ENCODE data around the gene EPHX1. TPM values are rescaled to one million over a fixed set of nuclear protein-coding genes. Genes with fewer than 3 reads are reported as not detected.
"Not testable (repeated sequence)": the region's sequence is repeated elsewhere in the genome, so short reads cannot be mapped to it uniquely, and the experiment has no call there.

EPHX1 gene
- total and polyA plus RNA-seq, 9 donors = 17.5 to 43.2 (median 37.9) TPM

DNA sequence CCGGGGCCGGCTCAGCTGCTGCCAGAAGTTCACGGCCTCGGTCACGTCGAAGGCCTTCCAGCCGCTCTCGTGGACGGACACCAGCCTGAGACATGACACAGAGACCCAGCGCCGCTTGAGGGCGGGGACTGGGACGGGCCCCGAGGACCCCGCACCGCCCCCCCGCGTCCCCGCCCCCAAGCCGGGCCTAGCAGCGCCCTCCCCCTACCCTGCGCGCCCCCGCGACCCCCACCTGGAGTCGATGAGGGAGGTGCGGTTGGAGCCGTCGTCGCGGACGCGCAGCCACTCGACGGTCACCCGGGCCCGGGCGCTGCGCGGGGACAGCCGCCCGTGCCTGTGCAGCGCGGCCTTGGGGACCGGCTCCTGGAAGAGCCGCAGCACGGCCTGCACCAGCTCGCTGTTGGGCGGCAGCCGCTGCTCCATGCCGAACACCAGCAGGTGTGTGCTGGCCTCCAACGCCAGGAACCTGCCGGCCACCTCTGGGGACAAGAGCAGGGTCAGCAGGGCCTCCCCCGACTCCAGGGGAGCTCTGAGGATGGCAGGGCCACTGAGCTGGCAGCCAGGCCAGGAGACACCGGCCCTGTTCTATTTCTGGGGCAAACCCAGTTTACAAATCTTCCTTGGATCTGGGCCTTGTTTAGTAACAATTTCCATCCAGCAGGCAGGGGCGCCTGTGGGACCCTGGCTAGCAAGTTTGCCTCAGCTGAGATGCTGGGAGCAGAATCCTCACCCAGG is 77.8 kb downstream of the EPHX1 start:
- not testable (repeated sequence) for DNase-seq
- 34% methylated on average over 6 of the region's 56 CpGs for WGBS (ENCODE audit: insufficient coverage)

DNA sequence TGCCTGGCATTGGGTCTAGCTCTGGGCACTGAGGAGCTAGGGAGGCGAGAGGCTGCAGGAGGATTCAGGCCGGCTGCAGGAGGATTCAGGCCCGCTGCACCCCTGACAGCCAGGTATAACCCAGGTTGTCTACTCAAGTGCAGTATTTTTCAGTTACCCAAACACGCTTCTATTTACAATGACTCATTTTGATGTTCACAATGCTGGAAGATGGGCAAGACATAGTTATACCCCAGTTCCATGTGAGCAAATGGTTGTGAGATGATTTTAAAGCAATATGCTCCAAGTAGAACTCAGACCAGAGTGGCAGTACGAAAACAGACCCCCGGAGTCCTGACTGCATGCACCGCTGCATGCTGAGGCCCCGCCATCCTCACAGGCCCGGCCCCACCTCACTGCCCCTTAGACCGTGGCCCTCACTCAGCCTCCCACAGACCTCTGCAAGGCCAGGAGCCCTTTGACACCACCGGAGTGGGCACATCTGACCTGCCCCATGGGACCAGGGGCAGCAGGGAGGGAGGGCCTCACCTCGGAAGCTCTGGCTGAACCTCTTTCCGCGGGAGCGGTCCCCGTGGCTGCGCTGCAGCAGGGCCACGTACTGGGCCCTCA is 78.5 kb downstream of the EPHX1 start:
- DNase-seq = no peak
- 73% methylated on average over 16 of the region's 18 CpGs for WGBS (ENCODE audit: insufficient coverage)
- H3K27ac ChIP-seq (ENCODE audit: low read length) = no peak overlapping the region
- no peaks in the 10 kb centered on the region for H3K9me3 ChIP-seq (replicated peaks; ENCODE audit: control insufficient read depth, low read depth, low read length)
- no peaks in the 10 kb centered on the region for H3K36me3 ChIP-seq (ENCODE audit: control insufficient read depth, insufficient read depth, low read length)
- H3K27me3 ChIP-seq (ENCODE audit: control insufficient read depth, insufficient read depth, low read length) = no peaks in the 10 kb centered on the region
- peaks cover 21% of the 10 kb centered on the region for H3K4me1 ChIP-seq (ENCODE audit: control insufficient read depth, insufficient read depth, low read length)
- H3K4me3 ChIP-seq (ENCODE audit: low read length) = no peak overlapping the region

More for the DNA sequence above, 77.8 kb downstream of the EPHX1 start:
- H3K4me1 ChIP-seq (ENCODE audit: control insufficient read depth, insufficient read depth, low read length) = peaks cover 25% of the 10 kb centered on the region
- not testable (repeated sequence) for H3K9me3 ChIP-seq (replicated peaks; ENCODE audit: control insufficient read depth, low read depth, low read length); H3K27ac ChIP-seq (ENCODE audit: low read length); H3K36me3 ChIP-seq (ENCODE audit: control insufficient read depth, insufficient read depth, low read length); H3K27me3 ChIP-seq (ENCODE audit: control insufficient read depth, insufficient read depth, low read length); H3K4me3 ChIP-seq (ENCODE audit: low read length)

DNA sequence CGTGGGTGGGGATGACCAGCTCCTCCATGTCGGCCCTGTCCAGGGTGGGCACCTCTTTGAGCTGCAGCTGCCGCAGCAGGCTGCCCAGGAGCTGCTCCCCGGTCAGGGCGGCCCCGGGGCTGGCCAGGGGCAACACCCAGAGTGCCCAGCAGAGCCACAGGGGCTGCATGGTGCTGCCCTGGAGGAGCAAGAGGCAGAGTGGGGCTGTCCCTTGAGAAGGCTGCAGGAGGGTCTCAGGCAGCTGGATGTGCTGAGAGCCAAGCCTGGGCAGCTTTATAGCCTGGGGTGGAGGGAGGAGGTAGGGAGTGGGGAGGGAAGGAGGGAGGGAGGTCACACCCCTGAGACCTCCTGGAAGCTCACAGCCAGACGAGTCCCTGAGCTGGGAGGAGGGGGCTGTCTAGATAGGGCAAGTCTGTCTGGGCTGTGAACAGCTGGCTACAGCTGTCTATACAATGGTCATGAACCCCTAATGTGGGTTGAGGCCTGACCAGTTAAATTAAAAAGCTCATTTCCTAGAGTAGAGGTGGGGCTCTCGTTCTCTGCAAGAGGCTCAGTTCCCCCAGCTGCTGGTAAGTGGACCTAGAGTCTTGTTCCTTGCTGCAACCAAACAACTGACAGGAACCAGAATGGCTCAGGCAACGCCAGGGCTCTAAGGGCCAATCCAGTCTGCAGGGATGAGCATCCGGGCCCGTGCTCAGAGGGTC is 79.1 kb downstream of the EPHX1 start, which contains the start of gene LEFTY1:
Gene LEFTY1, minus strand, starts transcription at position 249 of the 704 bp plus-strand sequence. Its CDS starts 80 bp downstream, at position 169.
- no peaks in the 10 kb centered on the region for H3K27me3 ChIP-seq (ENCODE audit: control insufficient read depth, insufficient read depth, low read length)
- H3K27ac ChIP-seq (ENCODE audit: low read length) = no peak within 1 kb of the TSS
- peaks cover 21% of the 10 kb centered on the region for H3K4me1 ChIP-seq (ENCODE audit: control insufficient read depth, insufficient read depth, low read length)
- WGBS (ENCODE audit: insufficient coverage) = 49% methylated on average over 10 of the region's 11 CpGs
- no peak within 1 kb of the TSS for H3K4me3 ChIP-seq (ENCODE audit: low read length)
- DNase-seq = peak; percentile 64
- no peaks in the 10 kb centered on the region for H3K9me3 ChIP-seq (replicated peaks; ENCODE audit: control insufficient read depth, low read depth, low read length)
- no peaks in the 10 kb centered on the region for H3K36me3 ChIP-seq (ENCODE audit: control insufficient read depth, insufficient read depth, low read length)

DNA sequence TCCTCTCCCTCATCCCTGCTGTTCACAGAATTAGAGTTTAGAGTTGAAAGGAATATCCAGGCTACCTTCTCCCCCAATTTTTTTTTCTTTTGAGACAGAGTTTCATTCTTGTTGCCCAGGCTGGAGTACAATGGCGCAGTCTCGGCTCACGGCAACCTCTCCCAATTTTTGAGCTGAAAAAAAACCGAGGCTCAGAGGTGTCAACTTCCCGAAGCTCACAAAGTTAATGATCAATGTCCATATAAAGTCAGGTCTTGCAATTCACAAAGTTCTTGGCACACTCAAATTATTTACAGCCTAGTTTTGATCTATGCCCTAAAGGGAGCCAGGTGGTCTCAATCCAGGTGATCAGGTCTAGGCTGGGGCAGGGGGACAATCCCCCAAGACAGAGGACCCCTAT is 79.8 kb downstream of the EPHX1 start:
- Histone ChIP-seq H3K27ac (ENCODE audit: low read length) (no peak overlapping the region), H3K4me1 (ENCODE audit: control insufficient read depth, insufficient read depth, low read length) (peaks cover 21% of the 10 kb centered on the region), H3K27me3 (ENCODE audit: control insufficient read depth, insufficient read depth, low read length) (no peaks in the 10 kb centered on the region), H3K9me3 (replicated peaks; ENCODE audit: control insufficient read depth, low read depth, low read length) (no peaks in the 10 kb centered on the region), H3K36me3 (ENCODE audit: control insufficient read depth, insufficient read depth, low read length) (no peaks in the 10 kb centered on the region), H3K4me3 (ENCODE audit: low read length) (no peak overlapping the region)
- WGBS (ENCODE audit: insufficient coverage) = 69% methylated on average over 5 of the region's 5 CpGs
- DNase-seq = no peak

DNA sequence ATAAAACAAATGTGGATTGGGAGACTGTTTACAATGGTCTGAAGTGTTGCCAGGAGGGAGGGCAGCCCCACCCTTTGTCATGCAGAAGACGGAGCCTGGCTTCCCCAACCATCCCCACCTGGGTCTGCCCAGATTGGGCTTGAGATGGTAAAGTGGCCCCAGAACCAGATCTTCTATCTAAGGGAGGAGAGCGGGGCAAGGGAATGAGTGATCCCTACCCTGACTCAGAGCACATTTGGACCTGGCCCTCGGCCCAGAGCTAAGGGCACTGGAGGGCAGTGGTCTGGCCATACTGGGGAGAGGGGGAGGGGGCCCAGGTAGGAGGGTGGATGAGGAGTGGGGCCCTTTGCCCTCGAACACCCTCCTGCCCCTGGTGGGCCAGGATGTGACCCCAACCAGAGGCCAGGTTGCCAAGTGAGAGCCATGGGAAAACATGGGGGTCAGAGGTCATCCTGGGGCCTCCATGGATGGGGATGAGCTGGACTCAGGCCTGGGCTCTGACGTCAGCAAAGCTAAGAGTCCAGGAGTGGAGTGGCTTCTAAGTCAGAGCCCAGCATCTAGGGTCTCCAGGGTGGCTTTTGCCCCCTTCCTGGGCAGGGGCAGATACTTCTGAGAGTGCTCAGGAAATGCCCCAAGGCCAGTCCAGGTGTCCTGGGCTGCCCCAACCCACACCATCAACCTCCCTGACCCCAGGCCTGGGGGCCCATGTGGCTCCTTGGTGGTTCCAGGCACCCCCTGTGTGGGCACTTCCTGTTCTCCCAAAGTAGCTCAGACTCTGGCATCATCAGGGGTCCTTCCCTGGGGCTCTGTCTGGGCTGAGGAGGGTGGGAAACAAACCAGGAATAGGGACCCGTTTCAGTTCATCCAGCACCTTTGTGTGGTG is 80.7 kb downstream of the EPHX1 start:
- no peak for DNase-seq
- Histone ChIP-seq H3K27me3 (ENCODE audit: control insufficient read depth, insufficient read depth, low read length) (no peaks in the 10 kb centered on the region), H3K9me3 (replicated peaks; ENCODE audit: control insufficient read depth, low read depth, low read length) (no peaks in the 10 kb centered on the region), H3K27ac (ENCODE audit: low read length) (no peak overlapping the region), H3K4me3 (ENCODE audit: low read length) (no peak overlapping the region), H3K4me1 (ENCODE audit: control insufficient read depth, insufficient read depth, low read length) (peaks cover 21% of the 10 kb centered on the region), H3K36me3 (ENCODE audit: control insufficient read depth, insufficient read depth, low read length) (no peaks in the 10 kb centered on the region)
- 50% methylated on average over 4 of the region's 6 CpGs for WGBS (ENCODE audit: insufficient coverage)

DNA sequence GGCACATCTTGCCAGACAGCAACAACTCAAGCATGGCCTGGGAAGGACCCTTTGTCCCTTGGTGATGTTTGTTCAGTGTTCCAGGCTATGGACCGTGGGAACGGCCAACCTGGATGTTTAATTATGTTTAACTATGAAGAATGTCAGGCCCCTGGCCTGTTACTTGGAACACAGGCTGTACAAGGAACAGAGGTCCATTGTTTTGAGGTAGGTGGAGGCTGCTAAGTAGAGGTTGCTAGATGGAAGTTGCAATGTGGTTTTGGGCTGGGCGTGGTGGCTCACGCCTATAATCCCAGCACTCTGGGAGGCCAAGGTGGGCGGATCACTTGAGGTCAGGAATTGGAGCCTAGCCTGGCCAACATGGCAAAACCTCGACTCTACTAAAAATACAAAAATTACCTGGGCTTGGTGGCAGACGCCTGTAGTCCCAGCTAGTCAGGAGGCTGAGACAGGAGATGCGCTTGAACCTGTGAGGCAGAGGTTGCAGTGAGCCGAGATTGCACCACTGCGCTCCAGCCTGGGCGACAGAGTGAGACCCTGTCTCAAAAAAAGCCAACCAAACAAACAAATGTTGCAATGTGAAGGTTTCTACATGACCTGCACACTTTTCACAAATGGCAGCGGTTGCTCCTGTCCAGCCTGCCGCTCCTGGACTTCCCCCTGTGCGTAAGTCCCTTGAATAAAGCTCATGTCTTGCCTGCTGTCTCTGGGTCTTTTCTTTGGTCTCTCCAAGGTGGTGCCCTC is 81.5 kb downstream of the EPHX1 start:
- Histone ChIP-seq H3K9me3 (replicated peaks; ENCODE audit: control insufficient read depth, low read depth, low read length) (no peaks in the 10 kb centered on the region), H3K27me3 (ENCODE audit: control insufficient read depth, insufficient read depth, low read length) (no peaks in the 10 kb centered on the region), H3K4me3 (ENCODE audit: low read length) (no peak overlapping the region), H3K27ac (ENCODE audit: low read length) (no peak overlapping the region), H3K4me1 (ENCODE audit: control insufficient read depth, insufficient read depth, low read length) (peaks cover 21% of the 10 kb centered on the region), H3K36me3 (ENCODE audit: control insufficient read depth, insufficient read depth, low read length) (no peaks in the 10 kb centered on the region)
- 84% methylated on average over 13 of the region's 14 CpGs for WGBS (ENCODE audit: insufficient coverage)
- DNase-seq = no peak

DNA sequence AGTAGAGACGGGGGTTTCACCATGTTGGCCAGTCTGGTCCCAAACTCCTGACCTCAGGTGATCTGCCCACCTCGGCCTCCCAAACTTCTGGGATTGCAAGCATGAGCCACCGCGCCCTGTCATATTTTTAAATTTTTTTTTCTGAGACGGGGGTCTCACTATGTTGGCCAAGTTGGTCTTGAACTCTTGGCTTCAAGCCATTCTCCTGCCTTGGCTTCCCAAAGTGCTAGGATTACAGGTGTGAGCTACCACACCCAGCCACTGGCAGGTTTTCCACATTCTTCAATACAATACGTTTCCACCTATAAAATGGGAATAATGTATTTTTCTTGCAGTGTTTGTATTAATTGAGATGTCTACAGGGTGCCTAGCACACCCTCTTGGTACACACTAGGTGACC is 82.4 kb downstream of the EPHX1 start:
- no peaks in the 10 kb centered on the region for H3K36me3 ChIP-seq (ENCODE audit: control insufficient read depth, insufficient read depth, low read length)
- no peaks in the 10 kb centered on the region for H3K9me3 ChIP-seq (replicated peaks; ENCODE audit: control insufficient read depth, low read depth, low read length)
- DNase-seq = no peak
- peaks cover 21% of the 10 kb centered on the region for H3K4me1 ChIP-seq (ENCODE audit: control insufficient read depth, insufficient read depth, low read length)
- WGBS (ENCODE audit: insufficient coverage) = 100% methylated on average over 5 of the region's 6 CpGs
- no peak overlapping the region for H3K27ac ChIP-seq (ENCODE audit: low read length)
- no peak overlapping the region for H3K4me3 ChIP-seq (ENCODE audit: low read length)
- no peaks in the 10 kb centered on the region for H3K27me3 ChIP-seq (ENCODE audit: control insufficient read depth, insufficient read depth, low read length)
